LNCAP (cell line): Measurements from ENCODE around the gene SBF2.

ENCODE experiments used
- TF ChIP-seq, protein P1 (sequence below): fragments of 450-650 bp; IDR thresholded peaks from 2 replicates; pipeline ENCODE4 v1.5.1; 2017; ENCODE audit warnings: mild to moderate bottlenecking

Gene SBF2

DNA sequence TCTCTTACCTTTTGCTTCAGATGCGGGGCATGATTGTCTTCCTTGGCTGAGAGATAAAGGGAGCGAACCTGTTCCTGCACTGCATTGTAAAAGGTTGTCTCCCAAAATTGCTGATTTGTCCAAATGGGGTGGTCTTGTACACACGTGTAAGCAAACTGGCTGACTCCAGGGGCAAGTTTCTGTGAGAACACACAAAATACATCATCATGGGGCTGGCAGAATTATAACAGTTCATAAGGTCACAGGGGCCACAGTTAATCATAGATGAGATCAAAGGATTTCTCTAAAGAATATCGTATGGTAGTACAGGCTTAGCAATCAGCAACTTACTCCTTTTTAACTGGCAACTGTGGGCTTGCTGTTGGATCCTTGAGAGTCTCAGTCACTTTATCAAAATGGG lies 435.8 kb downstream of the SBF2 start:
- TF ChIP-seq, protein P1, sequence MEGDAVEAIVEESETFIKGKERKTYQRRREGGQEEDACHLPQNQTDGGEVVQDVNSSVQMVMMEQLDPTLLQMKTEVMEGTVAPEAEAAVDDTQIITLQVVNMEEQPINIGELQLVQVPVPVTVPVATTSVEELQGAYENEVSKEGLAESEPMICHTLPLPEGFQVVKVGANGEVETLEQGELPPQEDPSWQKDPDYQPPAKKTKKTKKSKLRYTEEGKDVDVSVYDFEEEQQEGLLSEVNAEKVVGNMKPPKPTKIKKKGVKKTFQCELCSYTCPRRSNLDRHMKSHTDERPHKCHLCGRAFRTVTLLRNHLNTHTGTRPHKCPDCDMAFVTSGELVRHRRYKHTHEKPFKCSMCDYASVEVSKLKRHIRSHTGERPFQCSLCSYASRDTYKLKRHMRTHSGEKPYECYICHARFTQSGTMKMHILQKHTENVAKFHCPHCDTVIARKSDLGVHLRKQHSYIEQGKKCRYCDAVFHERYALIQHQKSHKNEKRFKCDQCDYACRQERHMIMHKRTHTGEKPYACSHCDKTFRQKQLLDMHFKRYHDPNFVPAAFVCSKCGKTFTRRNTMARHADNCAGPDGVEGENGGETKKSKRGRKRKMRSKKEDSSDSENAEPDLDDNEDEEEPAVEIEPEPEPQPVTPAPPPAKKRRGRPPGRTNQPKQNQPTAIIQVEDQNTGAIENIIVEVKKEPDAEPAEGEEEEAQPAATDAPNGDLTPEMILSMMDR: no peak

DNA sequence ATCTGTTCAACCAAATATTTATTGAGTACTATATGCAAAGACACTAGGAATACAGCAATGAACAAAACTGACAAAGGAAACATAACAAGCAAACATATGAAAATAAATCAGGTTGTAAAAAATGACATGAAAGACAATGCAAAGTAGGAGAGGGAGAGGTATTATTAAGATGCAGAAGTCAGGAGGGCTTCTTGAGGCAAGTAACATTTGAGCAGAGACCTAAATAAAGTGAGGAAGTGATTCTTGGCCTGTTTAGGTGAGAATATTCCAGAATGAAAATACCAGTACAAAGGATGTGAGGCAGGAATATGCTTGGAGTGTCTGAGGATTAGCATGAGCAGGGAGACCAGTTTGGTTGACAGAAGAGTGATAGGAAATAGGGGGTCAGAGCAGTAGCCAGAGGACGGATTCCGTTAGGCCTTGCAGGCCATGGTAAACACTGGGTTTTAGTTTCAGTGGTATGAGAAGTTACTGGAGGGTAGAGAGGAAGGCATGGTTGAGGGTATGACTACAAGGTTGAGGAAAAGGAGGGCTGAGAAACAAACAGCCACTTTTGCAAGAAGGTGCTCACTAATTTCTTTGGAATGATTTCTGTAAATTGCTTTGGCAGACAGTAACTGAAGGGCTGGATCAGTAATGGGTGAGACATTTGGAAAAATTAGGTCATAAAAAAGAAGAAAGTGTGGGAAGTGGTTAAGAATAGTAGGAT lies 438.3 kb downstream of the SBF2 start:
- TF ChIP-seq, protein P1: no peak

DNA sequence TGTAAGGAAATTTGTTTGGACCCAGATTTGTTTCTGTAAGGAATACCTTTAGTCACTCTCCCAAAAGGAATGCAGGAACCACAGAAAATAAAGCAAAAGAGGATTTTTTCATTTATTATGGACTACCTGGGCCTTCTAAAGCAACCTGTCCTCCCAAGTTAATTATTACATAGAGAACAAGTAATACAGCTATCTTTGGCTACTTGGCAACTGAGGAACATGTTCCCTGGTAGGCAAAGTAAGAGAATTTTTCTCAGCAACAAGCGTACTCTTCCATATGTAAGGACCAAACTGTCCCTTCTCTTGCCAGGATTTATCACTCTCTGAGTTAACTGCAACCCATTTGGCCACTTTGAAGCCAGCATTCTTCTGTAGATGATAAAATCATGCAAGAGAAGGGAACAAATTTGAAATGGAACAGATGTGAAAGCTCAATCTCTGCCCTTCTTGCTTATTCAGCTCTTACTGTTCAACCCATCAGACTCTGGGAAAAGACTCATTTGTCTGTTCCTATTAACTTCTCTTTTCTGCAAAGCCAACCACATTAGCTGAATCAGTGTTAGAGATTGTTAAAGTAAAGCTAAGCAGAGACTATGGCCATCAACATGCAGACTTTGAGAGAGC lies 440.0 kb downstream of the SBF2 start:
- TF ChIP-seq, protein P1: no peak

DNA sequence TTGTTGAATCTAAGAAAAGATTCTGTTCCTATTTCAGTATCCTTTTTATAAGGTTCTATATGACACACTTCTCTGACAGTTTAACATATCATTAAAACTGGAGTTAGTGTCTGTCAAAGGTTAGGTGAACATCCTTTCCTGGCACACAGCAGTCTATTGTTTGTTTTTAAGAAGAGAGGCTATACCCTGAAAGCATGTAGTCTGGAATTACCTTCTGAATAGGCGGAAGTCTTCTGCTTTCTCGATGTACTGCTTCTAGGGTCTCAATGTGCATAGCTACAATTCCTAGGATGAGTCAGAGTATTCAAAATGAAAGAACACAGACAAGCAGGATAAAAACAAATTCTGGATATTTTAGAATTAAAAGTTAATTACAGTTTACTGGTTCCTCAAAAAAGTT lies 441.6 kb downstream of the SBF2 start:
- TF ChIP-seq, protein P1: no peak

DNA sequence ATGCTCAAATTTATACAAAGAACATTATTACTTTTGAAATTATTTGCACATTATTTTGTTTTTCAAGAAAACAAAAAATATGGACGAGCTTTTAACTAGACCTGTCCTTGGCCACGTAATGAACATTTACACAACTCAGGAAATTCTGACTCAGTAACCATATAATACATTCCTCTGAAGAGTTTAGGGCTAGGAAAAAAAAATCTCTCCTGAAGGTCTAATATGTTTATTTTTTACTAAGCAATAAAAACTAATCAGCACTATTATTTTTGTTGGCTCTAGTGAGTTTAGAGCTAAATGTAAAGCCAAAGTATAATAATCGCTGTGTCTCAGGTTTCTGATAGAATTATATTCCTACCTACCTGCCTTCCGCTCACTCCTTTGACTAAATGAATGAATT lies 442.7 kb downstream of the SBF2 start:
- TF ChIP-seq, protein P1: no peak

DNA sequence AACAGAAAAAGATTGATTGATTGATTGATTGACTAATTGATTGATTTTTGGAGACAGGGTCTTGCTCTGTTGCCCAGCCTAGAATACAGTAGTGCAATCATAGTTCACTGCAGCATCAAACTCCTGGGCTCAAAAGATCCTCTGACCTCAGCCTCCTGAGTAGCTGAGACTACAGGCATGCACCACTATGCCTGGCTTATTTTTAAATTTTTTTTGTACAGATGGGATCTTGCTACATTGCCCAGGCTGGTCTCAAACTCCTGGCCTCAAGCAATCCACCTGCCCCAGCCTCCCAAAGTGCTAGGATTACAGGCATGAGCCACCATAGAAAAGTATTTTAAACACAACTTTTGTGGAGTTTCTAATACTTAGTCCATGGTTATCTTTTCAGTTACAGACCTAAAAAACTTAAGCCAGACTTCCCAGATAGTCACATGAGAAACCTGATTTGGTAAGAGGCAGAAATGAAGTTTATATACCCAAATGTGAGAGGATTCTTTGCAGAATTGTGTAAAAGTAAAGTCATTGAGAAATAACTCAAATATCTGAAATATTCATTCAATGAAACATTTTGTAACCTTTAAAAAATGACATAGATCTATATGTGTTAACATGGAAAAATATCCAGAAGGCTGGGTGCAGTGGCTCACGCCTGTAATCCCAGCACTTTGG lies 443.7 kb downstream of the SBF2 start:
- TF ChIP-seq, protein P1: no peak

DNA sequence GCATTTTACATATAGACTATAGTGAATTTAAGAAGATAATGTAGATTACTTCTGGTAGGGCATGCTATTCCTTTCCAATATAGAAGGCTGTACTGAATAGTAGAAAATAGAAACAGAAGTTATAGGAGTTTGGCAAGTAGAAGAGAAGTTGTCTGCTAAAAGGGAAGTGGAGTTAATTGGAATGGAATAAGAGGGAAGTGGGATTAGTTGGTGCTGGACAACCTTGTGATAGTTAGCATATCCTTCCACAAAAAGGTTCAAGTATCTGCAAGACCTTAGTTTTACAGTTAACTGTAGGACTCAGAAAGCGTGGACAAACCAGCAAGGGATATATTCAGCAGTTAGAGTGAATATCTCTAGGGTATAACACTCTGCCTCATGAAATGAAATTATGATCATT lies 444.6 kb downstream of the SBF2 start:
- TF ChIP-seq, protein P1: no peak
